22Rv1 (cell line): ENCODE data around the gene CCNF.
"Not testable (repeated sequence)": the region's sequence is repeated elsewhere in the genome, so short reads cannot be mapped to it uniquely, and the experiment has no call there.

Source experiments
- H3K27ac ChIP-seq: fragments of 450-650 bp; 2 replicates; pipeline ENCODE4 v1.5.1; 2017
- ZFX ChIP-seq: fragments of 450-650 bp; IDR thresholded peaks from 2 replicates; pipeline ENCODE4 v1.6.1; 2017; ENCODE audit warnings: antibody characterized with exemption, borderline replicate concordance
- TF ChIP-seq, protein P1 (sequence below): fragments of 450-650 bp; IDR thresholded peaks from 2 replicates; pipeline ENCODE4 v1.5.1; 2017; ENCODE audit warnings: mild to moderate bottlenecking

The CCNF gene, protein sequence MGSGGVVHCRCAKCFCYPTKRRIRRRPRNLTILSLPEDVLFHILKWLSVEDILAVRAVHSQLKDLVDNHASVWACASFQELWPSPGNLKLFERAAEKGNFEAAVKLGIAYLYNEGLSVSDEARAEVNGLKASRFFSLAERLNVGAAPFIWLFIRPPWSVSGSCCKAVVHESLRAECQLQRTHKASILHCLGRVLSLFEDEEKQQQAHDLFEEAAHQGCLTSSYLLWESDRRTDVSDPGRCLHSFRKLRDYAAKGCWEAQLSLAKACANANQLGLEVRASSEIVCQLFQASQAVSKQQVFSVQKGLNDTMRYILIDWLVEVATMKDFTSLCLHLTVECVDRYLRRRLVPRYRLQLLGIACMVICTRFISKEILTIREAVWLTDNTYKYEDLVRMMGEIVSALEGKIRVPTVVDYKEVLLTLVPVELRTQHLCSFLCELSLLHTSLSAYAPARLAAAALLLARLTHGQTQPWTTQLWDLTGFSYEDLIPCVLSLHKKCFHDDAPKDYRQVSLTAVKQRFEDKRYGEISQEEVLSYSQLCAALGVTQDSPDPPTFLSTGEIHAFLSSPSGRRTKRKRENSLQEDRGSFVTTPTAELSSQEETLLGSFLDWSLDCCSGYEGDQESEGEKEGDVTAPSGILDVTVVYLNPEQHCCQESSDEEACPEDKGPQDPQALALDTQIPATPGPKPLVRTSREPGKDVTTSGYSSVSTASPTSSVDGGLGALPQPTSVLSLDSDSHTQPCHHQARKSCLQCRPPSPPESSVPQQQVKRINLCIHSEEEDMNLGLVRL

DNA sequence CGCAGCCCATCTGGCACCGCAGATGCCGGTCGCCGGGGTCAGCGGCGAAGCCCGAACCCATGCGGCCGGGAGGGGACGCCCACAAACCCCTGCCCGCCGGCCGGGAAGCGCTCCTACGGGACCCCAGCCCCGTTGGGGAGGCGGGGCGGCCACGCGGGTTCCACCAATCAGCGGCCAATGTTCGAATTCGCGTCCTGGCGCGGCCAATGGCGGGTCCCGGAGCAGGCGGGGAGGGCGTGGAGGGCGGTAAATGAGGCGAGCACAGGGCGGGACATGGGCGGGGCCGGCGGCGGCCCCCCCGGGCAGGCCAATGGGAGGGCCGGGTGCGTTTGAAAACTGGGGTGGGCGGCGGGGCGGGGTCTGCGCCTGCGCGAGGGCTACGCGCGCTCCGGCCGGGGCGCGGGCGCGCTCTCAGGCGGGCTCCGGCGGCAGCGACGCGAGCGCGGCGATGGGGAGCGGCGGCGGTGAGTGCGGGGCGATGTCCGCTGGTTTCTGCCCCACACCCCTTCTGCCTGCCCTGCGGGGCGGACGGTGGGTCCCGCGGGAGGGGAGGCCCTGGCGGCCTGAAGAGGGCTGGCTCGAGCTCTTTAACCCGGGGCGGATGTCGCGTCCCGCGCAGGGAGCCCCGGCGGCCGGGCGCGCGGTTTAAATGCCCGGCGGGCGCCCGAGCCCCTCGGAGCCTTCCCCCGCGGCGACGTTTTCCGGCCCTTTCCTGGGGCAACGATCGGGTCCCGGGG, at the start of gene CCNF:
Gene CCNF (plus strand): TSS at position 414 of the 737 bp plus-strand sequence. CDS start 35 bp downstream, at position 449.
- peak within 1 kb of the TSS; percentile 75 for H3K27ac ChIP-seq
- TF ChIP-seq, protein P1, sequence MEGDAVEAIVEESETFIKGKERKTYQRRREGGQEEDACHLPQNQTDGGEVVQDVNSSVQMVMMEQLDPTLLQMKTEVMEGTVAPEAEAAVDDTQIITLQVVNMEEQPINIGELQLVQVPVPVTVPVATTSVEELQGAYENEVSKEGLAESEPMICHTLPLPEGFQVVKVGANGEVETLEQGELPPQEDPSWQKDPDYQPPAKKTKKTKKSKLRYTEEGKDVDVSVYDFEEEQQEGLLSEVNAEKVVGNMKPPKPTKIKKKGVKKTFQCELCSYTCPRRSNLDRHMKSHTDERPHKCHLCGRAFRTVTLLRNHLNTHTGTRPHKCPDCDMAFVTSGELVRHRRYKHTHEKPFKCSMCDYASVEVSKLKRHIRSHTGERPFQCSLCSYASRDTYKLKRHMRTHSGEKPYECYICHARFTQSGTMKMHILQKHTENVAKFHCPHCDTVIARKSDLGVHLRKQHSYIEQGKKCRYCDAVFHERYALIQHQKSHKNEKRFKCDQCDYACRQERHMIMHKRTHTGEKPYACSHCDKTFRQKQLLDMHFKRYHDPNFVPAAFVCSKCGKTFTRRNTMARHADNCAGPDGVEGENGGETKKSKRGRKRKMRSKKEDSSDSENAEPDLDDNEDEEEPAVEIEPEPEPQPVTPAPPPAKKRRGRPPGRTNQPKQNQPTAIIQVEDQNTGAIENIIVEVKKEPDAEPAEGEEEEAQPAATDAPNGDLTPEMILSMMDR, result no peak
- TF ChIP-seq ZFX, result no peak

DNA sequence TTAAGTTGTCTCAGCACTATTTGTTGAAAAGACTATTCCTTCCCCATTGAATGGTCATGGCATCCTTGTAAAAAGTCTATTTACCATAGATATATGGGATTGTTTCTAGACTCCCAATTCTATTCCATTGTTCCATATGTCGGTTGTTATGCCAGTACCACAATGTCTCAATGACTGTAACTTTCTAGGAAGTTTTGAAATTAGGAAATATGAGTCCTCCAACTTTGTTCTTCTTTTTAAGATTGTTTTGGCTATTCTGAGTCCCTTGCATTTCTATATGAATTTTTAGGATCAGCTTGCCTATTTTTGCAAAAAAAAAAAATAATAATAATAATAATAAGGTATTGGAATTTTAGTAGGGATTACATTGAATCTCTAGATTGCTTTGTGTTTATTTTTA, 45.7 kb upstream of the CCNF start:
- TF ChIP-seq, protein P1, result no peak
- TF ChIP-seq ZFX, result no peak
- H3K27ac ChIP-seq, result no peak overlapping the region

DNA sequence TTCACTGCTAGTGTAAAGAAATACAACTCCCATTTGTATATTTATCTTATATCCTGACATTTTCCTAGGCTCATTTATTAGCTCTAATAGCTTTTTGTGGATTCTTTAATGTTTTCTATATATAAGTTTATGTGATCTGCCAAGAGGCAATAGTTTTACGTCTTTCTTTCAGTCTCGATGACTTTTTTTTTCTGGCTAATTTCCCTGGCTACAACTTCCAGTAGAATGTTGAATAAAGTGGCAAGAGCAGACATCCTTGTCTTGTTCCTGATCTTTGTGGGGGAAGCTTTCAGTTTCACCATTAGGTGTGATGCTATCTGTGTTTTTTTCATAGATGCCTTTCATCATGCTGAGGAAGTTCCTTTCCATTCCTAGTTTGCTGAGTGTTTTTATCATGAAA, 44.8 kb upstream of the CCNF start:
- TF ChIP-seq, protein P1, result no peak
- TF ChIP-seq ZFX, result no peak
- H3K27ac ChIP-seq, result no peak overlapping the region

DNA sequence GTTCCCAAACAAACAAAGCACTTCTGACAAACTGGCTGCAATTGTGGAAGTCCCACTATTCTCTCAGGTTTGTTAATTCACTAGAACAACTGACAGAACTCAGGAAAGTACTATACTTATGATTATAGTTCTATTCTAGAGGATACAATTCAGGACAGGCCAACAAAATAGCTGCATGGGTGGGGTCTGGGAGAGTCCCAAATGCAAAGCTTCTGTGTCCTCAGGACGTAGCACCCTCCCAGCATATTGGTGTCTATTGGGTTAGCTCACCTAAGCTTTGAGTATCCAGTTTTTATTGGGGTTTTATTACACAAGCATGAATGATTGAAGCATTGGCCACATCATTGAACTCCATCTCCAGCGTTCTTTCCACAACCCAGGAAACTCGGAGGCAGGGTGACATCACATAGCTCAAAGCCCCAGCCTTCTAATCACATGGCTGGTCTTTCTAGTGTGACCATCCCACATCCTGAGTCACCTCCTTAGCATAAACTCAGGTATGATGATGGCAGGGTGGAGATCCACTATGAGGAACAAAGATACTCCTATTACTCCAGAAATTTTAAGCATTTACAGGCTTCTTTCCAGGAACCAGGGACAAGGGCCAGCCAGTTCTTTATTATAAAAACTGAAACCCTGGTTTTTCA, 43.9 kb upstream of the CCNF start:
- TF ChIP-seq ZFX, result no peak
- TF ChIP-seq, protein P1, result no peak
- H3K27ac ChIP-seq, result no peak overlapping the region

DNA sequence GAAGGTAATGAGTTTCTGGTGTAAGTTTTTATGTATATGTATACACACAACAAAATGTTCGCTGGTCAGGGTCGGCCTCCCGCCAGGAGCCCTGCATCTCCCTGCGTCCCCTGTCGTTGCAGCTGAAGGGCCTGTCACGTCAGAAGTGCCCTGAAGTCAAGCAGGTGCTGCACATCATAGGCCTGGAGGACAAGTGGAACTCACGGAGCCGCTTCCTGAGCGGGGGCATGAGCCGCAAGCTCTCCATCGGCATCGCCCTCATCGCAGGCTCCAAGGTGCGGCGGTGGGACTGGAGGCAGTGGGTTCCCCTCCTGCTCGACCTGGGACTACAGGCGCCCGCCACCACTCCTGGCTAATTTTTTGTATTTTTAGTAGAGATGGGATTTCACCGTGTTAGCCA, 43.3 kb upstream of the CCNF start:
- not testable (repeated sequence) for H3K27ac ChIP-seq

DNA sequence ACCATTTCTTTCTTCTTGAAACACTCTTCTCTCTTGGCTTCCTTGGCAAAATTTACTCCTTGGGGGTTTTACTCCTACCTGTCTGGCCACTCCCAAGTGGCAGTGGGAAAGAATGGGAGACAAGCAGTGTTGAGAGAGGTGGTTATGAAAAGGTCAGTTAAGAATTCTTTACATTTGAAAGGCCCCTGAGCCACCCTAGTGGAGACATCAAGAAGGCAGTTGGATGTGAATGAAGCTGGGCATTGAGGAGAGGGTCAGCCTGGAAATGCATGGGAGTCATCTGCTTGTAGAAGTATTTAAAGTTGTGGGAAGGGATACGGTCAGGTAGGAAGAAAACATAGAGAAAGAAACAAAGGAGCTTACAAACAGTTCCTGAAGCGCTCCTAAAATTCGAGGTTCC, 42.3 kb upstream of the CCNF start:
- H3K27ac ChIP-seq, result no peak overlapping the region
- no peak for TF ChIP-seq ZFX
- TF ChIP-seq, protein P1, result no peak

DNA sequence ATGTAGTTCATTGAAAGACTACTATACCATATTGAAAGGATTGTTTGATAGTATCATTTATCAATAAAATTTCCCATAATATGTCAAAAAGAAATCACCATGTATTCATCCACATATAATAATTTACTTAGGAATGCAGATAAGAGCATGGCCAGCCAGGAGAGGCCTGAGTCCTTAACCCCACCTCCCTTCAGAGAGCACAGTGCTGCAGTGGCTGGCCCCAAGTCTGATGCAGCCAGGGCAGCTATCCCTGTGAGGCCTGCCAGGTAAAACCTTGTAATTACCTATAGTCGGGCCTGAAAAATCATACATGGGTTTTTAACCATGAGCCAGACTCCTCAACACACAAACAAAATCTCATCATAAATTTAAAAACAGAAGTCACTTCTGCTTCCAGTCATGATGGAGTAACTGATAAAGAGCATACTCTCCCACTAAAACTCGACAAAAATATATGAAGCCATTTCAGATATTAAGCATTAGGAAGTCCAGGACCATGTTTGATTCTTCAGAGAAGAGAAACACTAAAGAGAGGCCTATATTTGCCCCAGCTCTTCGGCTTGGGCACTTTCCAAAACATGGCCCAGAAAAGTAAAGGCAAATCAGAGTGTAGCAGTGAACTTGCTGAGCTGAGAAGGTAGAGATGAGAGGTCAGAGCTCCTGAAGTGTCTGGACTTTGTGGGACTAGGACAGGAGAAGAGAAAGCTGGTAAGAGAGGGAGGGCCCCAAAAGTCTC, 40.9 kb upstream of the CCNF start:
- TF ChIP-seq ZFX, result no peak
- H3K27ac ChIP-seq, result no peak overlapping the region
